Thyroid gland (tissue), 4 donors: ENCODE data around the gene TAF4B. TPM values are rescaled to one million over a fixed set of nuclear protein-coding genes. Genes with fewer than 3 reads are reported as not detected.
A peak's percentile ranks its signal among the peaks of the same experiment; 100 is the strongest.

Experiments
- DNase-seq, 2 donors: peaks; one replicate each; pipeline ENCODE4 v3.0.0-alpha.2; 2019
- H3K27ac ChIP-seq, 3 donors: fragments of 200-600 bp; sonication (generic); 1 replicate in 2 of 3; 2 replicates in 1 of 3; pipeline ENCODE4 v1.5.1; 2016 to 2019; ENCODE audit warnings: mild to moderate bottlenecking in 1 of 3, moderate library complexity in 1 of 3
- H3K27me3 ChIP-seq: fragments of 200-600 bp; sonication (generic); one replicate; pipeline ENCODE4 v1.5.1; 2019
- H3K36me3 ChIP-seq, 2 donors: fragments of 200-600 bp; sonication (generic); one replicate each; pipeline ENCODE4 v1.5.1; 2016 to 2019
- H3K4me1 ChIP-seq, 2 donors: fragments of 200-600 bp; sonication (generic); one replicate each; pipeline ENCODE4 v1.5.1; 2017 to 2019
- H3K4me3 ChIP-seq, 3 donors: fragments of 200-600 bp; sonication (generic); replicated peaks in 1 of 3; 1 replicate in 2 of 3; 2 replicates in 1 of 3; pipeline ENCODE4 v1.5.1; 2016; ENCODE audit warnings: mild to moderate bottlenecking in 1 of 3
- H3K9me3 ChIP-seq: fragments of 200-600 bp; sonication (generic); one replicate; pipeline ENCODE4 v1.5.1; 2017
- CTCF ChIP-seq, 6 experiments: fragments of 200-600 bp in 3 of 6; fragments of 450-650 bp in 3 of 6; sonication (generic) in 3 of 6; IDR thresholded peaks; one replicate each; pipeline ENCODE4 v1.5.1; 2016 to 2019; ENCODE audit warnings: antibody characterized with exemption in 6 of 6, mild to moderate bottlenecking in 2 of 6, inconsistent platforms in 1 of 6, moderate library complexity in 1 of 6
- POLR2A ChIP-seq, 2 donors: fragments of 450-650 bp; IDR thresholded peaks; one replicate each; pipeline ENCODE4 v1.6.1; 2017; ENCODE audit warnings: antibody characterized with exemption in 2 of 2, mild to moderate bottlenecking in 2 of 2, moderate library complexity in 1 of 2
- WGBS, 2 donors: methylation state at CpG; one replicate each; pipeline ENCODE4 v1.1.5; 2017; 5-methylcytosine and 5-hydroxymethylcytosine counted together
- intact Hi-C: fragments of 100-400 bp; cut with DNase I; formaldehyde crosslinking; loops from one replicate; pipeline ENCODE4 v1.15.1; 2023
- total RNA-seq, 4 donors: library from RNA; depleted of rRNA; stranded (reverse); fragments of >200 nt; gene quantifications; one replicate each; pipeline ENCODE4 v1.2.3, GENCODE V29; 2016

TAF4B gene
- total RNA-seq, 4 donors from 2014 or later = 8.7 to 12.7 (median 9.8) TPM

GRCh38 chr18:26304511-26304910 is 78.3 kb downstream of the TAF4B start:
- Histone ChIP-seq H3K27me3 (no peaks in the 10 kb centered on the region), H3K36me3 (no peaks in the 10 kb centered on the region), H3K4me3 (no peak overlapping the region), H3K27ac (no peak overlapping the region), H3K4me1 (no peaks in the 10 kb centered on the region), H3K9me3 (no peaks in the 10 kb centered on the region)
- TF ChIP-seq CTCF (IDR thresholded peaks at IDR 0.05) (no peak), POLR2A (IDR thresholded peaks at IDR 0.05) (no peak)
- intact Hi-C loops = no loop called here
- 91 to 97% methylated on average over 1 of the region's 1 CpG for WGBS, 2 donors
- DNase-seq = no peak

- H3K9me3 ChIP-seq = no peaks in the 10 kb centered on the region
- peak; percentile 8 for DNase-seq
- WGBS, 2 donors = 50% methylated on average over 3 of the region's 3 CpGs
- intact Hi-C loops = no loop called here
- no peaks in the 10 kb centered on the region for H3K4me1 ChIP-seq
- H3K27me3 ChIP-seq = no peaks in the 10 kb centered on the region
- TF ChIP-seq CTCF (IDR thresholded peaks at IDR 0.05) (peak in 4 of 6 experiments; percentile 33 to 71 (median 64)), POLR2A (IDR thresholded peaks at IDR 0.05) (no peak)
- H3K36me3 ChIP-seq = no peaks in the 10 kb centered on the region
- no peak overlapping the region for H3K27ac ChIP-seq
- H3K4me3 ChIP-seq = no peak overlapping the region
Measured at GRCh38 chr18:26307161-26307773, 81.0 kb downstream of the TAF4B start.

- DNase-seq = no peak
- 64 to 75% methylated on average over 1 of the region's 1 CpG for WGBS, 2 donors
- no peak for TF ChIP-seq CTCF (IDR thresholded peaks at IDR 0.05)
- TF ChIP-seq POLR2A (IDR thresholded peaks at IDR 0.05) = no peak
- Histone ChIP-seq H3K27me3 (no peaks in the 10 kb centered on the region), H3K36me3 (no peaks in the 10 kb centered on the region), H3K27ac (no peak overlapping the region), H3K4me1 (no peaks in the 10 kb centered on the region), H3K4me3 (no peak overlapping the region), H3K9me3 (no peaks in the 10 kb centered on the region)
- intact Hi-C loops = no loop called here
Measured at GRCh38 chr18:26309281-26309680, 83.0 kb downstream of the TAF4B start.

GRCh38 chr18:26312199-26312598 is 86.0 kb downstream of the TAF4B start:
- Histone ChIP-seq H3K27ac (no peak overlapping the region), H3K4me3 (no peak overlapping the region)
- WGBS, 2 donors = 100% methylated on average over 1 of the region's 1 CpG

More at GRCh38 chr18:26312199-26312598, 86.0 kb downstream of the TAF4B start:
- no peaks in the 10 kb centered on the region for H3K4me1 ChIP-seq
- H3K27me3 ChIP-seq = no peaks in the 10 kb centered on the region
- no peaks in the 10 kb centered on the region for H3K9me3 ChIP-seq
- TF ChIP-seq POLR2A (IDR thresholded peaks at IDR 0.05) (no peak), CTCF (IDR thresholded peaks at IDR 0.05) (no peak)
- DNase-seq = no peak
- no peaks in the 10 kb centered on the region for H3K36me3 ChIP-seq
- intact Hi-C loops = no loop called here
